HG03571 (cell line): ENCODE data around the gene OR4D9.
"Not testable (repeated sequence)": the region's sequence is repeated elsewhere in the genome, so short reads cannot be mapped to it uniquely, and the experiment has no call there.

ENCODE experiments used
- ATAC-seq: cut with Tn5 transposase; IDR thresholded peaks from one replicate; pipeline ENCODE4 v1.9.1; 2021; ENCODE audit not compliant: unreplicated experiment

The OR4D9 gene

GRCh38 chr11:59510941-59511589 lies at the start of gene OR4D9:
OR4D9 (plus strand) TSS chr11:59511539; CDS start chr11:59514913, 3,374 bp downstream.
- no peak for ATAC-seq

- no peak for ATAC-seq
Measured at GRCh38 chr11:59463190-59463641, 48.1 kb upstream of the OR4D9 start.

GRCh38 chr11:59473015-59473414 lies 38.3 kb upstream of the OR4D9 start, which contains the start of gene OR4D10:
OR4D10 (plus strand) TSS chr11:59473315; CDS start chr11:59477430, 4,115 bp downstream.
- no peak for ATAC-seq

GRCh38 chr11:59475176-59475575 lies 36.2 kb upstream of the OR4D9 start:
- no peak for ATAC-seq

- ATAC-seq, result no peak
Measured at GRCh38 chr11:59479906-59480305, 31.4 kb upstream of the OR4D9 start.

- ATAC-seq, result no peak
Measured at GRCh38 chr11:59480359-59480758, 31.0 kb upstream of the OR4D9 start.

GRCh38 chr11:59501931-59502330 lies 9.4 kb upstream of the OR4D9 start:
- ATAC-seq, result no peak

GRCh38 chr11:59503276-59503675 lies 8.1 kb upstream of the OR4D9 start, which contains the start of gene OR4D11:
OR4D11 (plus strand) TSS chr11:59503576; CDS start chr11:59503576, 0 bp downstream.
- no peak for ATAC-seq

GRCh38 chr11:59511675-59512074 lies 336 bp downstream of the OR4D9 start:
- ATAC-seq, result no peak

- ATAC-seq, result not testable (repeated sequence)
Measured at GRCh38 chr11:59520139-59520538, 8.8 kb downstream of the OR4D9 start.

- no peak for ATAC-seq
Measured at GRCh38 chr11:59520741-59521140, 9.4 kb downstream of the OR4D9 start.

- ATAC-seq, result no peak
Measured at GRCh38 chr11:59523541-59523940, 12.2 kb downstream of the OR4D9 start.

- no peak for ATAC-seq
Measured at GRCh38 chr11:59528711-59529110, 17.4 kb downstream of the OR4D9 start.

GRCh38 chr11:59532620-59533019 lies 21.3 kb downstream of the OR4D9 start:
- no peak for ATAC-seq

GRCh38 chr11:59534676-59535075 lies 23.3 kb downstream of the OR4D9 start:
- ATAC-seq, result no peak

GRCh38 chr11:59542142-59542810 lies 30.9 kb downstream of the OR4D9 start:
- ATAC-seq, result no peak

- not testable (repeated sequence) for ATAC-seq
Measured at GRCh38 chr11:59543713-59544112, 32.4 kb downstream of the OR4D9 start.

GRCh38 chr11:59544869-59545178 lies 33.5 kb downstream of the OR4D9 start:
- ATAC-seq, result no peak

- no peak for ATAC-seq
Measured at GRCh38 chr11:59545179-59546020, 34.1 kb downstream of the OR4D9 start.

GRCh38 chr11:59547605-59548308 lies 36.4 kb downstream of the OR4D9 start:
- ATAC-seq, result not testable (repeated sequence)

- ATAC-seq, result no peak
Measured at GRCh38 chr11:59548309-59548656, 36.9 kb downstream of the OR4D9 start.
